IPS DF 6.9 (cell line): ENCODE data around the gene EPG5.
"Not testable (repeated sequence)": the region's sequence is repeated elsewhere in the genome, so short reads cannot be mapped to it uniquely, and the experiment has no call there.

Source experiments
- DNase-seq: peaks from one replicate; pipeline ENCODE4 v3.0.0-alpha.2; 2013; ENCODE audit warnings: low read depth, low spot score
- H3K27ac ChIP-seq: one replicate; pipeline ENCODE4 v1.5.1; 2013; ENCODE audit warnings: low read length, control low read depth
- H3K27me3 ChIP-seq: 2 replicates; pipeline ENCODE4 v1.6.1; 2013; ENCODE audit warnings: mild to moderate bottlenecking, low read length; ENCODE audit not compliant: control insufficient read depth, insufficient read depth
- H3K36me3 ChIP-seq: 2 replicates; pipeline ENCODE4 v1.6.1; 2013; ENCODE audit warnings: low read length; ENCODE audit not compliant: control insufficient read depth, insufficient read depth
- H3K4me1 ChIP-seq: 2 replicates; pipeline ENCODE4 v1.6.1; 2013; ENCODE audit warnings: low read length; ENCODE audit not compliant: control insufficient read depth, insufficient read depth
- H3K4me3 ChIP-seq: 2 replicates; pipeline ENCODE4 v1.5.1; 2013; ENCODE audit warnings: mild to moderate bottlenecking, low read length
- H3K9me3 ChIP-seq: 2 replicates; pipeline ENCODE4 v1.6.1; 2013; ENCODE audit warnings: low read length, inconsistent platforms; ENCODE audit not compliant: control insufficient read depth, insufficient read depth
- WGBS: extraction: QIAGEN DNeasy Blood & Tissue Kit; methylation state at CpG from one replicate; pipeline ENCODE4 v1.1.7; 2013; ENCODE audit warnings: mixed read lengths, missing lambda C conversion rate; ENCODE audit not compliant: insufficient read length, insufficient coverage; 5-methylcytosine and 5-hydroxymethylcytosine counted together

EPG5 gene

GRCh38 chr18:45818765-45819164 lies 148.4 kb downstream of the EPG5 start:
- no CpG with 5 or more reads among the region's 8 CpGs for WGBS
- H3K4me1 ChIP-seq, H3K27me3 ChIP-seq, H3K27ac ChIP-seq, H3K9me3 ChIP-seq, H3K36me3 ChIP-seq, H3K4me3 ChIP-seq, DNase-seq: not testable (repeated sequence)

GRCh38 chr18:45817543-45817942 lies 149.6 kb downstream of the EPG5 start:
- WGBS = no CpG with 5 or more reads among the region's 1 CpG

GRCh38 chr18:45814733-45815132 lies 152.4 kb downstream of the EPG5 start:
- H3K27ac ChIP-seq, H3K27me3 ChIP-seq, H3K36me3 ChIP-seq, H3K9me3 ChIP-seq, DNase-seq, H3K4me1 ChIP-seq, H3K4me3 ChIP-seq: not testable (repeated sequence)

More at GRCh38 chr18:45817543-45817942, 149.6 kb downstream of the EPG5 start:
- no peak overlapping the region for H3K27ac ChIP-seq
- H3K4me3 ChIP-seq = no peak overlapping the region
- no peak for DNase-seq
- no peaks in the 10 kb centered on the region for H3K27me3 ChIP-seq
- H3K9me3 ChIP-seq = no peaks in the 10 kb centered on the region
- no peaks in the 10 kb centered on the region for H3K4me1 ChIP-seq
- no peaks in the 10 kb centered on the region for H3K36me3 ChIP-seq

- not testable (repeated sequence) for H3K36me3 ChIP-seq, H3K27ac ChIP-seq, H3K4me1 ChIP-seq, H3K27me3 ChIP-seq, DNase-seq, H3K4me3 ChIP-seq, H3K9me3 ChIP-seq
- WGBS = no CpG with 5 or more reads among the region's 2 CpGs
Measured at GRCh38 chr18:45807144-45807543, 160.0 kb downstream of the EPG5 start.

- Histone ChIP-seq H3K9me3 (no peaks in the 10 kb centered on the region), H3K27ac (no peak overlapping the region), H3K4me3 (no peak overlapping the region), H3K27me3 (no peaks in the 10 kb centered on the region), H3K36me3 (no peaks in the 10 kb centered on the region), H3K4me1 (no peaks in the 10 kb centered on the region)
- DNase-seq = no peak
- WGBS = no CpG with 5 or more reads among the region's 2 CpGs
Measured at GRCh38 chr18:45806226-45806625, 160.9 kb downstream of the EPG5 start.

GRCh38 chr18:45805551-45805950 lies 161.6 kb downstream of the EPG5 start:
- Histone ChIP-seq H3K27ac (no peak overlapping the region), H3K4me1 (no peaks in the 10 kb centered on the region)

DNA sequence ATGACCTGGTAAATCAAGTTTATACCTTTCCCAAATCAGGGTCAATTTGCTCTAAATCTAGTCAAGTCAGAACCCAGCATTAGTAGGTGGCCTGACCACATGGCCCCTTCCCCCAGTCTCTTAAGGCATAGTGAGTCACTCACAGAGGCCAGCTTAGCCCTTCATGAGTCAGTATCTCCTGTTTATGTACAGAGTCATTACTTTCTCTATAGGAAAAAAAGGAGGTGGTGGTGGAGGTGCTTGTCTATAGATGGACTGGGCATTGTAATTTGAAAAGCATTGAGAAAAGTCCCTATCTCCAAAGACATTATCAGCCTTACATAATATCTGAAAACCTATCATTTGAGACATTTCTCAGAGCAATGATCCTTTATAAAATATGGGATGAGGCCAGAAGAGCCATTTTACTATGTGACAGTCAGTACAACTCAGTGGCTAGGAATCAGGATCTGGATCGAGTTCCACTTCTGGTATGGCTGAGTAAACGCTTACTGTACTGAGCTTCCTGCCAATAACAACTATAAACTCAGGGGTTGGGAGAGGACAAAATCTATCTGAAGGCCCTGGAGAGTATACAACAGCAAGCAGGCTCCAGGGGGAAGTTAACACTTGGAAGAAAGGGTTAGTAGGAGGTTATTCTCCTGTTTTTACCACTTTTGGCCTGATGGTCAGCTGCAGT lies 164.2 kb downstream of the EPG5 start:
- no peaks in the 10 kb centered on the region for H3K4me1 ChIP-seq
- no CpG with 5 or more reads among the region's 2 CpGs for WGBS
- H3K27me3 ChIP-seq = no peaks in the 10 kb centered on the region
- no peaks in the 10 kb centered on the region for H3K9me3 ChIP-seq
- no peak overlapping the region for H3K27ac ChIP-seq
- H3K4me3 ChIP-seq = no peak overlapping the region
- no peaks in the 10 kb centered on the region for H3K36me3 ChIP-seq
- no peak for DNase-seq

More at GRCh38 chr18:45805551-45805950, 161.6 kb downstream of the EPG5 start:
- no peaks in the 10 kb centered on the region for H3K9me3 ChIP-seq
- DNase-seq = no peak
- no peaks in the 10 kb centered on the region for H3K27me3 ChIP-seq
- H3K4me3 ChIP-seq = no peak overlapping the region
- no peaks in the 10 kb centered on the region for H3K36me3 ChIP-seq

DNA sequence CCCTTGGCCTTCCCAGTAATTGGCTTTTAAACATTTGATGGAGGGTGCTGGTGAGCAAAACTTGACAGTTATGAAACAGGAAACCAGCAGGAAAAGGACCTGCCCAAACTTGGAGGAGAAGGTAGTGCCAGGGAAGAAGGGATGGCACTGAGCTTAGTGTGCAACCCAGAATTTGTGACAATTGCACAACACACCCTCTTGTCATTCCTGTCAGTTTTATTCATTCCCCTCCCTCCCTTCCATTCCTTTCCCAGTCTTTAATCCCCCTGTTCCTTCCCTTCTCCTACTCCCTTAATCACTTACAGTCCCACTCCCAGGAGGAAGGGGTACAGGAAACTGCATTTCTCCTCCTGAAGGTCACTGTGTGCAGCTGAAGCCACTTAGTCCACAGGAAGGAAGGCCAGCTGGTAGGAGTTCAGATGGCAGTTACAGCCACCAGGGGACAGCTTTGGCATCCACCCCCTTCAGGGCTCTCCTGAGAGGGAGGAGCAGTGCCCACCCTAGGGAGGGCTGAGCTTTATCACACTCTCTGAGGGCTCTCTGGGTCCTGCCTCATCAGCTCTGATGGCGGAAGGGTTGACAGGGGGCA lies 165.6 kb downstream of the EPG5 start:
- Histone ChIP-seq H3K27me3 (no peaks in the 10 kb centered on the region), H3K4me1 (no peaks in the 10 kb centered on the region), H3K4me3 (no peak overlapping the region), H3K27ac (no peak overlapping the region), H3K36me3 (no peaks in the 10 kb centered on the region), H3K9me3 (no peaks in the 10 kb centered on the region)
- no CpG with 5 or more reads among the region's 1 CpG for WGBS
- DNase-seq = no peak
